Lower lobe of right lung (tissue), 2 donors: ENCODE data around the gene SEPTIN14. TPM values are rescaled to one million over a fixed set of nuclear protein-coding genes. Genes with fewer than 3 reads are reported as not detected.
"Not testable (repeated sequence)": the region's sequence is repeated elsewhere in the genome, so short reads cannot be mapped to it uniquely, and the experiment has no call there.

ENCODE experiments used
- ATAC-seq, 2 donors: fragments of 200-7000 bp; cut with Tn5 transposase; one replicate each; pipeline ENCODE4 v1.9.1; 2020 to 2022; ENCODE audit warnings: mild to moderate bottlenecking in 2 of 2, moderate library complexity in 2 of 2
- DNase-seq: peaks from one replicate; pipeline ENCODE4 v3.0.0-alpha.2; 2020
- H3K27ac ChIP-seq: fragments of 200-600 bp; one replicate; pipeline ENCODE4 v1.8.0; 2022
- H3K27me3 ChIP-seq: fragments of 200-600 bp; one replicate; pipeline ENCODE4 v1.8.0; 2022; ENCODE audit warnings: low read depth
- H3K36me3 ChIP-seq: fragments of 200-600 bp; one replicate; pipeline ENCODE4 v1.8.0; 2022; ENCODE audit warnings: mild to moderate bottlenecking
- H3K4me1 ChIP-seq: fragments of 200-600 bp; one replicate; pipeline ENCODE4 v1.8.0; 2022
- H3K4me3 ChIP-seq: fragments of 200-600 bp; one replicate; pipeline ENCODE4 v1.8.0; 2022; ENCODE audit warnings: mild to moderate bottlenecking
- H3K9me3 ChIP-seq: fragments of 200-600 bp; one replicate; pipeline ENCODE4 v1.8.0; 2022
- intact Hi-C: fragments of 100-400 bp; cut with DNase I; formaldehyde crosslinking; loops from one replicate; pipeline ENCODE4 v1.11.0; 2022
- total RNA-seq: library from RNA; stranded (reverse); fragmentation: NEBNext Ultra II Directional; extraction: Animal tissue kit (Norgen Biotek cat#: 25700); gene quantifications from one replicate; pipeline ENCODE4 v1.2.1, GENCODE V29; 2021
- TF ChIP-seq, protein P1 (sequence below): fragments of 200-600 bp; IDR thresholded peaks from one replicate; pipeline ENCODE4 v1.8.0; 2022; ENCODE audit warnings: antibody characterized with exemption, mild to moderate bottlenecking
- donor health status: DM: no; HTN: yes; CAD: no; lungs with severe emphysema.

SEPTIN14 gene
- total RNA-seq, 1 donor from 2014 or later: not detected

DNA sequence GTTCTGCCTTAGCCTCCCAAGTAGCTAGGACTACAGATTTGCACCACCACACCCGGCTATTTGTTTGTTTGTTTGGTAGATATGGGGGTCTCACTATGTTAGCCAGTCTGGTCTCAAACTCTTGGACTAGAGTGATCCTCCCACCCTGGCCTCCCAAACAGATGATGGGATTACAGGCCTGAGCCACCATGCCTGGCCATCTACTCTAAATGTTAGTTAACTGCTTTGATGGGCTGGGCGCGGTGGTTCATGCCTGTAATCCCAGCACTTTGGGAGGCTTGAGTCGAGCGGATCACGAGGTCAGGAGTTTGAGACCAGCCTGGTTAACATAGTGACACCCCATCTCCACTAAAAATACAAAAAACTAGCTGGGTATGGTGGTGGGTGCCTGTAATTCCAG is 74.8 kb downstream of the SEPTIN14 start:
- Histone ChIP-seq H3K27me3 (no peaks in the 10 kb centered on the region), H3K36me3 (no peaks in the 10 kb centered on the region), H3K9me3 (no peaks in the 10 kb centered on the region), H3K4me1 (no peaks in the 10 kb centered on the region), H3K4me3 (no peak overlapping the region), H3K27ac (no peak overlapping the region)
- DNase-seq (no peak), ATAC-seq (no peak)
- intact Hi-C loops: no loop called here
- TF ChIP-seq, protein P1, sequence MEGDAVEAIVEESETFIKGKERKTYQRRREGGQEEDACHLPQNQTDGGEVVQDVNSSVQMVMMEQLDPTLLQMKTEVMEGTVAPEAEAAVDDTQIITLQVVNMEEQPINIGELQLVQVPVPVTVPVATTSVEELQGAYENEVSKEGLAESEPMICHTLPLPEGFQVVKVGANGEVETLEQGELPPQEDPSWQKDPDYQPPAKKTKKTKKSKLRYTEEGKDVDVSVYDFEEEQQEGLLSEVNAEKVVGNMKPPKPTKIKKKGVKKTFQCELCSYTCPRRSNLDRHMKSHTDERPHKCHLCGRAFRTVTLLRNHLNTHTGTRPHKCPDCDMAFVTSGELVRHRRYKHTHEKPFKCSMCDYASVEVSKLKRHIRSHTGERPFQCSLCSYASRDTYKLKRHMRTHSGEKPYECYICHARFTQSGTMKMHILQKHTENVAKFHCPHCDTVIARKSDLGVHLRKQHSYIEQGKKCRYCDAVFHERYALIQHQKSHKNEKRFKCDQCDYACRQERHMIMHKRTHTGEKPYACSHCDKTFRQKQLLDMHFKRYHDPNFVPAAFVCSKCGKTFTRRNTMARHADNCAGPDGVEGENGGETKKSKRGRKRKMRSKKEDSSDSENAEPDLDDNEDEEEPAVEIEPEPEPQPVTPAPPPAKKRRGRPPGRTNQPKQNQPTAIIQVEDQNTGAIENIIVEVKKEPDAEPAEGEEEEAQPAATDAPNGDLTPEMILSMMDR: no peak

DNA sequence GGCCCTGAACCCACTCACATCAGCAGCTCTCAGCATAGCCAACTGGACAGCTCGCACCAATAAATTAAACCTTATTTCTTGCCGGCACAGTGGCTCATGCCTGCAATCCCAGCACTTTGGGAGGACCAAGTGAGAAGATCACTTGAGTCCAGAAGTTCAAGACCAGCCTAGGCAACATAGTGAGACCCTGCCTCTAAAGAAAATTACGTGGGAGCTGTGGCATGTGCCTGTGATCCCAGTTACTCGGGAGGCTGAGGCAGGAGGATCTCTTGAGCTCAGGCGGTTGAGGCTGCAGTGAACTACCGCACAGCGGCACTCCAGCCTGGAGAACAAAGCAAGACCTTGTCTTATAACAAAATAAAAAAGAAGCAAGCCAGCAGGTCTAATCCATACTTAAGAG is 75.7 kb downstream of the SEPTIN14 start:
- no peak for ATAC-seq
- H3K27me3 ChIP-seq: no peaks in the 10 kb centered on the region
- TF ChIP-seq, protein P1: no peak
- H3K4me1 ChIP-seq: no peaks in the 10 kb centered on the region
- no peaks in the 10 kb centered on the region for H3K9me3 ChIP-seq
- no peak overlapping the region for H3K4me3 ChIP-seq
- DNase-seq: no peak
- H3K27ac ChIP-seq: no peak overlapping the region
- intact Hi-C loops: no loop called here
- no peaks in the 10 kb centered on the region for H3K36me3 ChIP-seq

DNA sequence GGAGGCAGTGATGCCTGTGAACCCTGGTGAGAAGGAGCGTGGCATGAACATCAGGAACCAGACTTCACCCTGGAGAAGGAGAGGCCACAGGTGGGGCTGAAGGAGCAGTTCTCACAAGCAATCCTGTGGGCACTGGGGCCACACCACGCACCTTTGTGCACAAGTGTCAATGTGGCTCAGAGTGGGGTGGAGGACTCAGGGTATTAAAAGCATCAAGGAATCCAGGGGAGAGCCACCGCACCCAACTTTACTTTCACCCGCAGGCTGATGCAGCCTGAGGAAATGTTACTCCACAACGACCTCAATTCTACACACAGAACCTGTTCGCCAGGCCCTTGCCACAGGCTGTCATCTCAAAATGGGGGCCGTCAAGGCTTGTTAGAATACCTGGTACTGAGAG is 77.1 kb downstream of the SEPTIN14 start:
- H3K4me3 ChIP-seq, H3K36me3 ChIP-seq, H3K4me1 ChIP-seq, DNase-seq, intact Hi-C loops, ATAC-seq, H3K27ac ChIP-seq, H3K27me3 ChIP-seq, H3K9me3 ChIP-seq: not testable (repeated sequence)

DNA sequence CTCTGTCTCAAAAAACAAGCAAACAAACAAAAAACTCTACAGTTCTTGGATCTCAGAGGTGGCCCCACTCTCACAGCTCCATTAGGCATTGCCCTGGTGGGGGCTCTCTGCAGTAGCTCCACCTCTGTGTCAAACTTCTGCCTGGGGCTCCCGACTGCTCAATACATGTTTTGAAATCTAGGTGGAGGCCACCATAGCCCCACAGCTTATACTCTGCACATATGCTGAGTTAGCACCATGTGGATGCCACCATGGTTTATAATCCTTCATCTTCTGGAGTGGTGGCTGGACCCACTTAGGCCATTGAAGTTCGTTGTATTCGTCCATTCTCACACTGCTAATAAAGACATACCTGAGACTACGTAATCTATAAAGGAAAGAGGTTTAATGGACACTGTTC is 78.4 kb downstream of the SEPTIN14 start:
- TF ChIP-seq, protein P1: no peak
- H3K36me3 ChIP-seq: no peaks in the 10 kb centered on the region
- H3K4me1 ChIP-seq: no peaks in the 10 kb centered on the region
- no peaks in the 10 kb centered on the region for H3K9me3 ChIP-seq
- DNase-seq (no peak), ATAC-seq (no peak)
- intact Hi-C loops: no loop called here
- H3K27ac ChIP-seq: no peak overlapping the region
- H3K4me3 ChIP-seq: no peak overlapping the region
- no peaks in the 10 kb centered on the region for H3K27me3 ChIP-seq

DNA sequence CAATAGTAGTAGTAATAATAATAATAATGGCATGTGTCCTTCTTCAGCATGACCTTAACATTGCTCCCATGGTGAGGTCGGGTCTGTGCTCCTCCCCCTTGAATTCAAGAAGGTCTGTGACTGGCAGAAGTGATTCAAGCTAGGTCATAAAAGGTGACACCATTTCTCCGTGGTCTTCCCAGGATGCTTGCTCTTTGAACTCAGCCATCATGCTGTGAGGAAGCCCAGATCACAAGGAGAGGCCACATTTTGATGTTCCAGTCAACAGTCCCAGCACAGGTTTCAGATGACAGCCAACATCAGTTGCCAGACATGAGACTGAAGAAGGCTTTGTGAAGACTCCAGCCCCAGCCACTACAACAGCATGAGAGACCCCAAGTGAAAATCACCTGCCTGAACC is 83.9 kb downstream of the SEPTIN14 start:
- Histone ChIP-seq H3K27ac (no peak overlapping the region), H3K4me1 (no peaks in the 10 kb centered on the region), H3K27me3 (no peaks in the 10 kb centered on the region), H3K36me3 (no peaks in the 10 kb centered on the region), H3K4me3 (no peak overlapping the region), H3K9me3 (no peaks in the 10 kb centered on the region)
- no peak for ATAC-seq
- TF ChIP-seq, protein P1: no peak
- DNase-seq: no peak
- intact Hi-C loops: no loop called here

DNA sequence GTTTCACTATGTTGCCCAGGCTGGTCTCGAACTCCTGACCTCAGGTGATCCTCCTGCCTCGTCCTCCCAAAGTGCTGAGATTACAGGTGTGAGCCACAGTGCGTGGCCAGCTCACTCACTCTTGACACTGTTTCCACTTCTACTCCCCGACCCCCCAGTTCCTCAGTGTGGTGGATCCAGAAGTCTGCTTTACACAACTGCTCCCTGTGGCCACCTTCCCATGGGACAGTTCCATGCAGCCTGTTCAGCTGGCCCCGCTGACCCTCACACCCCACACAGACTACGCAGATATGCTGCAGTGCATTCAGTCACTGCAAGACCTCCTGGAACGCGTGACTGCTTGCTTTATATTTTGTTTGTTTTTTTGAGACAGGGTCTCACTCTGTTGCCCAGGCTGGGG is 86.4 kb downstream of the SEPTIN14 start:
- intact Hi-C loops: no loop called here
- Histone ChIP-seq H3K27ac (no peak overlapping the region), H3K27me3 (no peaks in the 10 kb centered on the region), H3K36me3 (no peaks in the 10 kb centered on the region), H3K9me3 (no peaks in the 10 kb centered on the region), H3K4me1 (no peaks in the 10 kb centered on the region), H3K4me3 (no peak overlapping the region)
- TF ChIP-seq, protein P1: no peak
- DNase-seq (no peak), ATAC-seq (no peak)
